Liver (tissue), 9 donors: ENCODE data around the gene MPPED2. TPM values are rescaled to one million over a fixed set of nuclear protein-coding genes. Genes with fewer than 3 reads are reported as not detected.

Experiments used
- DNase-seq: peaks from one replicate; pipeline ENCODE4 v3.0.0-alpha.2; 2017; ENCODE audit warnings: low spot score
- H3K27ac ChIP-seq, 2 donors: one replicate each; pipeline ENCODE4 v1.7.0; 2013; ENCODE audit warnings: inconsistent platforms in 2 of 2, low read length in 2 of 2, control low read depth in 1 of 2, low read depth in 1 of 2, mild to moderate bottlenecking in 1 of 2
- H3K27me3 ChIP-seq, 4 donors: one replicate each; pipeline versions ENCODE4 v1.6.1 to v1.7.0; 2013; ENCODE audit warnings: low read length in 3 of 4, inconsistent platforms in 1 of 4, mild to moderate bottlenecking in 1 of 4, moderate library complexity in 1 of 4; ENCODE audit not compliant: control insufficient read depth in 4 of 4, insufficient read depth in 4 of 4
- H3K36me3 ChIP-seq, 4 donors: one replicate each; pipeline versions ENCODE4 v1.6.1 to v1.7.0; 2013; ENCODE audit warnings: low read length in 3 of 4, mild to moderate bottlenecking in 3 of 4, low read depth in 1 of 4, moderate library complexity in 1 of 4; ENCODE audit not compliant: control insufficient read depth in 4 of 4, insufficient read depth in 3 of 4
- H3K4me1 ChIP-seq, 4 donors: one replicate each; pipeline versions ENCODE4 v1.6.1 to v1.7.0; 2013; ENCODE audit warnings: low read length in 3 of 4, mild to moderate bottlenecking in 3 of 4, moderate library complexity in 1 of 4; ENCODE audit not compliant: control insufficient read depth in 4 of 4, insufficient read depth in 4 of 4
- H3K4me3 ChIP-seq, 3 donors: one replicate each; pipeline versions ENCODE4 v1.6.1 to v1.7.0; 2013; ENCODE audit warnings: low read length in 3 of 3, control low read depth in 1 of 3, low read depth in 1 of 3, mild to moderate bottlenecking in 1 of 3
- H3K9ac ChIP-seq, 2 donors: one replicate each; pipeline ENCODE4 v1.7.0; 2013; ENCODE audit warnings: low read length in 2 of 2, mild to moderate bottlenecking in 2 of 2, moderate library complexity in 2 of 2, control low read depth in 1 of 2, low read depth in 1 of 2
- H3K9me3 ChIP-seq, 4 donors: one replicate each; pipeline versions ENCODE4 v1.6.1 to v1.7.0; 2013; ENCODE audit warnings: low read length in 3 of 4; ENCODE audit not compliant: control insufficient read depth in 4 of 4
- HNF4A ChIP-seq, 2 donors: conservative IDR thresholded peaks; 2 replicates each; pipeline ENCODE4 v1.6.1; 2016; ENCODE audit warnings: antibody characterized with exemption in 2 of 2, mild to moderate bottlenecking in 2 of 2
- HNF4G ChIP-seq: IDR thresholded peaks from 2 replicates; pipeline ENCODE4 v1.6.1; 2016; ENCODE audit warnings: antibody characterized with exemption
- JUND ChIP-seq, 2 donors: IDR thresholded peaks; 2 replicates each; pipeline ENCODE4 v1.6.1; 2016; ENCODE audit warnings: antibody characterized with exemption in 2 of 2
- NR2F2 ChIP-seq: IDR thresholded peaks from 2 replicates; pipeline ENCODE4 v1.6.1; 2016; ENCODE audit warnings: antibody characterized with exemption
- RAD21 ChIP-seq, 2 donors: IDR thresholded peaks; 2 replicates each; pipeline ENCODE4 v1.6.1; 2016; ENCODE audit warnings: antibody characterized with exemption in 2 of 2, mild to moderate bottlenecking in 2 of 2
- RXRA ChIP-seq, 2 donors: IDR thresholded peaks; 2 replicates each; pipeline ENCODE4 v1.6.1; 2017 to 2018; ENCODE audit warnings: antibody characterized with exemption in 2 of 2, mild to moderate bottlenecking in 1 of 2
- SP1 ChIP-seq: IDR thresholded peaks from 2 replicates; pipeline ENCODE4 v1.6.1; 2018; ENCODE audit warnings: antibody characterized with exemption, mild to moderate bottlenecking
- TAF1 ChIP-seq: conservative IDR thresholded peaks from 2 replicates; pipeline ENCODE4 v1.6.1; 2016; ENCODE audit warnings: antibody characterized with exemption, mild to moderate bottlenecking
- WGBS: extraction: QIAGEN DNeasy Blood & Tissue Kit; methylation state at CpG from one replicate; pipeline ENCODE4 v1.1.7; 2013; 5-methylcytosine and 5-hydroxymethylcytosine counted together
- polyA plus RNA-seq, 2 donors: library from polyadenylated mRNA; stranded (reverse) in 1 of 2; unstranded in 1 of 2; fragments of 200-250 nt in 1 of 2; fragments of >200 nt in 1 of 2; fragmentation: Nextera tagmentation in 1 of 2; extraction: Ambion mirVana in 1 of 2; gene quantifications; one replicate each; pipeline versions ENCODE4 v1.2.1 to v1.2.3, GENCODE V29; 2013 to 2015
- total RNA-seq, 2 donors: library from RNA; depleted of rRNA; stranded (reverse); fragments of >200 nt; gene quantifications; one replicate each; pipeline ENCODE4 v1.2.3, GENCODE V29; 2014
- TF ChIP-seq, protein P1 (sequence below): IDR thresholded peaks from 2 replicates; pipeline ENCODE4 v1.6.1; 2016; ENCODE audit warnings: antibody characterized with exemption
- TF ChIP-seq, protein P2 (sequence below): IDR thresholded peaks from 2 replicates; pipeline ENCODE4 v1.6.1; 2016; ENCODE audit warnings: antibody characterized with exemption
- TF ChIP-seq, protein P3 (sequence below): fragments of 150-350 bp; IDR thresholded peaks from 2 replicates; pipeline ENCODE4 v1.5.1; 2017; ENCODE audit warnings: improper control_type of control experiment, low read depth, low read length; ENCODE audit not compliant: missing input control
- TF ChIP-seq, protein P4 (sequence below): IDR thresholded peaks from 2 replicates; pipeline ENCODE4 v1.6.1; 2016; ENCODE audit warnings: antibody characterized with exemption
- TF ChIP-seq, protein P5 (sequence below): IDR thresholded peaks from 2 replicates; pipeline ENCODE4 v1.6.1; 2016; ENCODE audit warnings: antibody characterized with exemption, mild to moderate bottlenecking
- donor health status: healthy.
- donor health status: healthy.
- donor health status: healthy.
- donor health status: healthy.
- donor health status: healthy.

MPPED2 gene
- total and polyA plus RNA-seq, 4 donors: 0.22 to 1.6 (median 0.47) TPM

DNA sequence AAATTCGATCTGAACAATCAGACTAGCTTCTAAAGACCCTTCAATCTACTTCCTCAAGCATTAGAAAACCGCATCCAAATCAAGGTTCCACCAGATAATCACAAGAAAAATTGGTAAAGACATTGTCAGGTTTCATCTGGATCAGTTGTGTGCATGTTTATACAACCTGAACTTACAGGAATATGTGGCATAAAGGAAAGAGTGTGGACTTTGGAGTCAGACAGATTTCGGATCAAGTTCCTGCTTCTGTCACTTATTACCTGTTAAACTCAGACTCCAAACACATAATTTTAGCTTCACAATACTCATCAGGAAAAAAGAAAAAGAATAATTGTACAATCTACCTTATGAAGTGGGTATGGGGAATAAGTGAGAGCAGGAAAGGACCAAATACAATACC lies 80.5 kb downstream of the MPPED2 start:
- H3K27me3 ChIP-seq: no peaks in the 10 kb centered on the region
- H3K4me3 ChIP-seq: no peak overlapping the region
- no peak overlapping the region for H3K27ac ChIP-seq
- peaks cover 0 to 3% (median 0%) of the 10 kb centered on the region in 4 donors for H3K4me1 ChIP-seq
- no peaks in the 10 kb centered on the region for H3K36me3 ChIP-seq
- no peak overlapping the region for H3K9ac ChIP-seq
- H3K9me3 ChIP-seq: no peaks in the 10 kb centered on the region
- TF ChIP-seq, protein P1, sequence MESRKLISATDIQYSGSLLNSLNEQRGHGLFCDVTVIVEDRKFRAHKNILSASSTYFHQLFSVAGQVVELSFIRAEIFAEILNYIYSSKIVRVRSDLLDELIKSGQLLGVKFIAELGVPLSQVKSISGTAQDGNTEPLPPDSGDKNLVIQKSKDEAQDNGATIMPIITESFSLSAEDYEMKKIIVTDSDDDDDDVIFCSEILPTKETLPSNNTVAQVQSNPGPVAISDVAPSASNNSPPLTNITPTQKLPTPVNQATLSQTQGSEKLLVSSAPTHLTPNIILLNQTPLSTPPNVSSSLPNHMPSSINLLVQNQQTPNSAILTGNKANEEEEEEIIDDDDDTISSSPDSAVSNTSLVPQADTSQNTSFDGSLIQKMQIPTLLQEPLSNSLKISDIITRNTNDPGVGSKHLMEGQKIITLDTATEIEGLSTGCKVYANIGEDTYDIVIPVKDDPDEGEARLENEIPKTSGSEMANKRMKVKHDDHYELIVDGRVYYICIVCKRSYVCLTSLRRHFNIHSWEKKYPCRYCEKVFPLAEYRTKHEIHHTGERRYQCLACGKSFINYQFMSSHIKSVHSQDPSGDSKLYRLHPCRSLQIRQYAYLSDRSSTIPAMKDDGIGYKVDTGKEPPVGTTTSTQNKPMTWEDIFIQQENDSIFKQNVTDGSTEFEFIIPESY: no peak
- TF ChIP-seq RAD21 (IDR thresholded peaks at IDR 0.05) (peak in 1 of 2 donors; percentile 14), TAF1 (no peak), JUND (IDR thresholded peaks at IDR 0.05) (no peak), SP1 (peak; percentile 87), RXRA (IDR thresholded peaks at IDR 0.05) (no peak), HNF4A (conservative IDR thresholded peaks at IDR 0.05) (peak; percentile 86), NR2F2 (no peak), HNF4G (peak; percentile 72)
- TF ChIP-seq, protein P2, sequence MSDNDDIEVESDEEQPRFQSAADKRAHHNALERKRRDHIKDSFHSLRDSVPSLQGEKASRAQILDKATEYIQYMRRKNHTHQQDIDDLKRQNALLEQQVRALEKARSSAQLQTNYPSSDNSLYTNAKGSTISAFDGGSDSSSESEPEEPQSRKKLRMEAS: no peak
- TF ChIP-seq, protein P3, sequence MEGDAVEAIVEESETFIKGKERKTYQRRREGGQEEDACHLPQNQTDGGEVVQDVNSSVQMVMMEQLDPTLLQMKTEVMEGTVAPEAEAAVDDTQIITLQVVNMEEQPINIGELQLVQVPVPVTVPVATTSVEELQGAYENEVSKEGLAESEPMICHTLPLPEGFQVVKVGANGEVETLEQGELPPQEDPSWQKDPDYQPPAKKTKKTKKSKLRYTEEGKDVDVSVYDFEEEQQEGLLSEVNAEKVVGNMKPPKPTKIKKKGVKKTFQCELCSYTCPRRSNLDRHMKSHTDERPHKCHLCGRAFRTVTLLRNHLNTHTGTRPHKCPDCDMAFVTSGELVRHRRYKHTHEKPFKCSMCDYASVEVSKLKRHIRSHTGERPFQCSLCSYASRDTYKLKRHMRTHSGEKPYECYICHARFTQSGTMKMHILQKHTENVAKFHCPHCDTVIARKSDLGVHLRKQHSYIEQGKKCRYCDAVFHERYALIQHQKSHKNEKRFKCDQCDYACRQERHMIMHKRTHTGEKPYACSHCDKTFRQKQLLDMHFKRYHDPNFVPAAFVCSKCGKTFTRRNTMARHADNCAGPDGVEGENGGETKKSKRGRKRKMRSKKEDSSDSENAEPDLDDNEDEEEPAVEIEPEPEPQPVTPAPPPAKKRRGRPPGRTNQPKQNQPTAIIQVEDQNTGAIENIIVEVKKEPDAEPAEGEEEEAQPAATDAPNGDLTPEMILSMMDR: no peak
- TF ChIP-seq, protein P4, sequence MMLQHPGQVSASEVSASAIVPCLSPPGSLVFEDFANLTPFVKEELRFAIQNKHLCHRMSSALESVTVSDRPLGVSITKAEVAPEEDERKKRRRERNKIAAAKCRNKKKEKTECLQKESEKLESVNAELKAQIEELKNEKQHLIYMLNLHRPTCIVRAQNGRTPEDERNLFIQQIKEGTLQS: no peak
- TF ChIP-seq, protein P5, sequence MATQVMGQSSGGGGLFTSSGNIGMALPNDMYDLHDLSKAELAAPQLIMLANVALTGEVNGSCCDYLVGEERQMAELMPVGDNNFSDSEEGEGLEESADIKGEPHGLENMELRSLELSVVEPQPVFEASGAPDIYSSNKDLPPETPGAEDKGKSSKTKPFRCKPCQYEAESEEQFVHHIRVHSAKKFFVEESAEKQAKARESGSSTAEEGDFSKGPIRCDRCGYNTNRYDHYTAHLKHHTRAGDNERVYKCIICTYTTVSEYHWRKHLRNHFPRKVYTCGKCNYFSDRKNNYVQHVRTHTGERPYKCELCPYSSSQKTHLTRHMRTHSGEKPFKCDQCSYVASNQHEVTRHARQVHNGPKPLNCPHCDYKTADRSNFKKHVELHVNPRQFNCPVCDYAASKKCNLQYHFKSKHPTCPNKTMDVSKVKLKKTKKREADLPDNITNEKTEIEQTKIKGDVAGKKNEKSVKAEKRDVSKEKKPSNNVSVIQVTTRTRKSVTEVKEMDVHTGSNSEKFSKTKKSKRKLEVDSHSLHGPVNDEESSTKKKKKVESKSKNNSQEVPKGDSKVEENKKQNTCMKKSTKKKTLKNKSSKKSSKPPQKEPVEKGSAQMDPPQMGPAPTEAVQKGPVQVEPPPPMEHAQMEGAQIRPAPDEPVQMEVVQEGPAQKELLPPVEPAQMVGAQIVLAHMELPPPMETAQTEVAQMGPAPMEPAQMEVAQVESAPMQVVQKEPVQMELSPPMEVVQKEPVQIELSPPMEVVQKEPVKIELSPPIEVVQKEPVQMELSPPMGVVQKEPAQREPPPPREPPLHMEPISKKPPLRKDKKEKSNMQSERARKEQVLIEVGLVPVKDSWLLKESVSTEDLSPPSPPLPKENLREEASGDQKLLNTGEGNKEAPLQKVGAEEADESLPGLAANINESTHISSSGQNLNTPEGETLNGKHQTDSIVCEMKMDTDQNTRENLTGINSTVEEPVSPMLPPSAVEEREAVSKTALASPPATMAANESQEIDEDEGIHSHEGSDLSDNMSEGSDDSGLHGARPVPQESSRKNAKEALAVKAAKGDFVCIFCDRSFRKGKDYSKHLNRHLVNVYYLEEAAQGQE: no peak
- WGBS: 69% methylated on average over 3 of the region's 3 CpGs
- DNase-seq: no peak

DNA sequence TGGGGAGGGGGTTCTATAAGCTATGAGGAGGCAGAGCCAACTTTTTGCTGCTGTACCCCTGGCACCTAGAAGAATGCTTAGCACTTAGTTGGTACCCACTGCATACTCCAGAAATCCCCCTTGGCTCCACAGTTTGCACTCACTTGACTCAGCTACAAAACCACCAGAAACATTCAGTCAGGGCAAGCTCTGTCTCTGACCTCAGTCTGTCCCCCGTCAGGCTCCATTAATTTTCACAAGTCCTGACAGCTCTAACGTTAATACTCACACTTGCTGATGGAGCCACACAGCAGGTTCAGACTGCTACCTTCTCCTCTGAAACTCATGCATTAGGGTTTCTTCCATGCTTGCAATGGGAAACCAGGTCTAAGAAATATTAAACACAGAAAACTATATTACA lies 81.7 kb downstream of the MPPED2 start:
- no peak overlapping the region for H3K4me3 ChIP-seq
- no peak overlapping the region for H3K27ac ChIP-seq
- DNase-seq: no peak
- no peaks in the 10 kb centered on the region for H3K27me3 ChIP-seq
- no peak overlapping the region for H3K9ac ChIP-seq
- 79% methylated on average over 2 of the region's 2 CpGs for WGBS
- TF ChIP-seq, protein P2: no peak
- TF ChIP-seq JUND (IDR thresholded peaks at IDR 0.05): no peak
- peaks cover 0 to 3% (median 0%) of the 10 kb centered on the region in 4 donors for H3K4me1 ChIP-seq
- H3K9me3 ChIP-seq: no peaks in the 10 kb centered on the region
- H3K36me3 ChIP-seq: no peaks in the 10 kb centered on the region
